GM20000 (cell line): ENCODE results near the gene RFX4.

Experiments
- DNase-seq: peaks from one replicate; pipeline ENCODE4 v3.0.0; 2012; ENCODE audit warnings: low spot score
- TF ChIP-seq, protein P1 (sequence below): IDR thresholded peaks from 2 replicates; pipeline ENCODE4 v1.5.1; 2012; ENCODE audit warnings: mild to moderate bottlenecking, control low read depth; ENCODE audit errors: extremely low read depth, missing control alignments

Gene RFX4

DNA sequence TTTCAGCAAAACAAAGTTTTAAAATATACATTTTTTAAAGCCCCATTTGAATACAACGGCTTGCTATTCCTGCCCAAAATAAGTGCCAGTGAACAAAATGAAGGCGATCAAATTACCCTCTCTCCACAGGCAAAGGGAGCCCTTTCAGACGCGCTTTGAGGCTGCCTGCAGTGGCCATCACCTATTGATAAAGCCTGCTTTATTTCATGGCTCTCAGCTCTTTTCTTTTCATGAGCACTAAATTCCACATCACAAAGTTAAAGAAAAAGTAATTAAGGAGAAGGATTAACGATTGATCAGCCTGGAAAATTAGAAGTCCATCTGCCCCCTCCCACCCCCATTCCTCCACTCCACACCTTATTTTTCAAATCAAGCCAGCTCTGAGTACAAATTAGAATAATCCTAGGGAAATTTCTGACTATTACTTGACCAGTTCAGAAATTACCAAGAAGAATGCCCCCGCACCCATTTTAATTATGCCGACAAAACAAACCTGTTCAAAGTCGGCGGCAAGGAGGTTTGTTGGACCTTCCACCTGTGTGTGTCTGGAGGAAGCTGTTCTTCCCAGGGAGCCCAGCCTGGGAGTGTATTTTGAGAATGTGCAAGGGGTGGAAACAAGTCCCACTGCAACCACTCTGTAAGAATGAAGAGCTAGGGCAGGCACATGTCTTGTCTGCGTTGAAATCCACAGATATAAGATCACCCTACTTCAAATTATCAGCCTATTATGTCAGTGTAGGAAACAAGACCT is 127.5 kb downstream of the RFX4 start:
- DNase-seq: no peak
- TF ChIP-seq, protein P1, sequence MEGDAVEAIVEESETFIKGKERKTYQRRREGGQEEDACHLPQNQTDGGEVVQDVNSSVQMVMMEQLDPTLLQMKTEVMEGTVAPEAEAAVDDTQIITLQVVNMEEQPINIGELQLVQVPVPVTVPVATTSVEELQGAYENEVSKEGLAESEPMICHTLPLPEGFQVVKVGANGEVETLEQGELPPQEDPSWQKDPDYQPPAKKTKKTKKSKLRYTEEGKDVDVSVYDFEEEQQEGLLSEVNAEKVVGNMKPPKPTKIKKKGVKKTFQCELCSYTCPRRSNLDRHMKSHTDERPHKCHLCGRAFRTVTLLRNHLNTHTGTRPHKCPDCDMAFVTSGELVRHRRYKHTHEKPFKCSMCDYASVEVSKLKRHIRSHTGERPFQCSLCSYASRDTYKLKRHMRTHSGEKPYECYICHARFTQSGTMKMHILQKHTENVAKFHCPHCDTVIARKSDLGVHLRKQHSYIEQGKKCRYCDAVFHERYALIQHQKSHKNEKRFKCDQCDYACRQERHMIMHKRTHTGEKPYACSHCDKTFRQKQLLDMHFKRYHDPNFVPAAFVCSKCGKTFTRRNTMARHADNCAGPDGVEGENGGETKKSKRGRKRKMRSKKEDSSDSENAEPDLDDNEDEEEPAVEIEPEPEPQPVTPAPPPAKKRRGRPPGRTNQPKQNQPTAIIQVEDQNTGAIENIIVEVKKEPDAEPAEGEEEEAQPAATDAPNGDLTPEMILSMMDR: no peak

DNA sequence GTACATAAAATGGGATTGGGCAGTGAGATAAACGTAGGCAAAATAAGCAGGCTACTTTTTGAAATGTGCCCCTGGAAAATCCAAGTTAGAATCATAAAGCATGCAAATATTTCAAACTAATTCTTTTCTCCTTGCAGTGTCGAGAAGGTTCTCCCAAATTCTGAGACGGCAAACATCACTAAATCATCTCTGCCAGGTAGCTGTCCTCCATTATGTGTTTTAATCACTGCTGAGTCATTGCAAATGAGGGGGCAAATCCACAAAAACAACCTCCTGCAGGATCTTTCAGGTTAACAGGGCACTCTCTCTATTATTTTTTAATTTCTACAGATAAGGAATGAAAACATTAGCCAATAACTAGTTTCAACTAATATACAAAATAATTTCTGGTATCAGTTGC is 128.5 kb downstream of the RFX4 start:
- TF ChIP-seq, protein P1: no peak

GRCh38 chr12:106712768-106713167 is 130.0 kb downstream of the RFX4 start:
- no peak for DNase-seq
- TF ChIP-seq, protein P1: no peak

More for the DNA sequence above, 128.5 kb downstream of the RFX4 start:
- no peak for DNase-seq

- no peak for DNase-seq
- TF ChIP-seq, protein P1: no peak
Observed at GRCh38 chr12:106714926-106715325, 132.1 kb downstream of the RFX4 start.

- TF ChIP-seq, protein P1: no peak
- no peak for DNase-seq
Observed at GRCh38 chr12:106715582-106715981, 132.8 kb downstream of the RFX4 start.

- DNase-seq: no peak
- TF ChIP-seq, protein P1: no peak
Observed at GRCh38 chr12:106717673-106718072, 134.9 kb downstream of the RFX4 start.

- no peak for DNase-seq
- TF ChIP-seq, protein P1: no peak
Observed at GRCh38 chr12:106719879-106720278, 137.1 kb downstream of the RFX4 start.
